SK-N-SH (cell line): ENCODE results near the gene KIDINS220. TPM values are rescaled to one million over a fixed set of nuclear protein-coding genes. Genes with fewer than 3 reads are reported as not detected.

Experiments
- CTCF ChIA-PET: fragments of 300-600, 350-600 bp; formaldehyde crosslinking; extraction: SDS; loops from one replicate; lab custom pipeline; 2021; lab: Yijun Ruan, JAX
- POLR2A ChIA-PET: fragments of 350-600 bp; sonication (Branson Sonifier 250); formaldehyde crosslinking; extraction: SDS; loops from one replicate; lab custom pipeline; 2020; ENCODE audit warnings: antibody characterized with exemption, inconsistent platforms; lab: Yijun Ruan, JAX
- DNase-seq: peaks from one replicate; pipeline ENCODE4 v3.0.0; 2012
- H2AFZ ChIP-seq: fragments of 200-600 bp; sonication (generic); 2 replicates; pipeline ENCODE4 v1.8.1; 2016; ENCODE audit warnings: antibody characterized with exemption, mild to moderate bottlenecking, low read depth
- H3F3A ChIP-seq: fragments of 200-600 bp; sonication (generic); replicated peaks from 2 replicates; pipeline ENCODE3; 2016; ENCODE audit warnings: antibody characterized with exemption, mild to moderate bottlenecking; ENCODE audit not compliant: insufficient read depth
- H3K27ac ChIP-seq, 2 experiments: fragments of 200-500 bp in 1 of 2; fragments of 200-600 bp in 1 of 2; sonication (Bioruptor generic) in 1 of 2; sonication (generic), shearing (Covaris generic) in 1 of 2; 2 replicates each; pipeline versions ENCODE4 v1.5.1 to v1.6.1; 2014 to 2016; ENCODE audit warnings: low read depth in 2 of 2, inconsistent platforms in 1 of 2, low read length in 1 of 2, mild to moderate bottlenecking in 1 of 2, mixed read lengths in 1 of 2
- H3K27me3 ChIP-seq: fragments of 200-600 bp; sonication (generic), shearing (Covaris generic); 2 replicates; pipeline ENCODE4 v1.6.1; 2016; ENCODE audit warnings: mixed run types; ENCODE audit not compliant: insufficient read depth
- H3K36me3 ChIP-seq, 2 experiments: fragments of 200-500 bp in 1 of 2; fragments of 200-600 bp in 1 of 2; sonication (Bioruptor generic) in 1 of 2; sonication (generic) in 1 of 2; replicated peaks in 1 of 2; 2 replicates each; pipeline versions ENCODE3 to v1.5.1; 2014 to 2016; ENCODE audit warnings: low read length in 1 of 2, mild to moderate bottlenecking in 1 of 2; ENCODE audit not compliant: insufficient read depth in 2 of 2, control insufficient read depth in 1 of 2
- H3K4me1 ChIP-seq, 2 experiments: fragments of 200-500 bp in 1 of 2; fragments of 200-600 bp in 1 of 2; sonication (Bioruptor generic) in 1 of 2; sonication (generic), shearing (Covaris generic) in 1 of 2; 2 replicates each; pipeline versions ENCODE4 v1.5.1 to v1.6.1; 2014 to 2016; ENCODE audit warnings: low read depth in 1 of 2, low read length in 1 of 2, mixed run types in 1 of 2; ENCODE audit not compliant: insufficient read depth in 2 of 2, control insufficient read depth in 1 of 2
- H3K4me2 ChIP-seq: fragments of 200-600 bp; sonication (generic), shearing (Covaris generic); 2 replicates; pipeline ENCODE4 v1.6.1; 2017; ENCODE audit warnings: mixed run types
- H3K4me3 ChIP-seq, 2 experiments: fragments of 200-500 bp in 1 of 2; fragments of 200-600 bp in 1 of 2; sonication (Bioruptor generic) in 1 of 2; sonication (generic), shearing (Covaris generic) in 1 of 2; 2 replicates each; pipeline versions ENCODE4 v1.5.1 to v1.8.1; 2014 to 2016; ENCODE audit warnings: low read depth in 2 of 2, inconsistent platforms in 1 of 2, low read length in 1 of 2, mild to moderate bottlenecking in 1 of 2, mixed read lengths in 1 of 2, moderate library complexity in 1 of 2
- H3K79me2 ChIP-seq: fragments of 200-600 bp; sonication (generic); 2 replicates; pipeline ENCODE4 v1.8.1; 2017; ENCODE audit warnings: mild to moderate bottlenecking; ENCODE audit not compliant: insufficient read depth
- H3K9ac ChIP-seq: fragments of 200-600 bp; sonication (generic); 2 replicates; pipeline ENCODE4 v1.6.1; 2017; ENCODE audit warnings: mixed run types
- H3K9me2 ChIP-seq: fragments of 200-600 bp; sonication (generic); 2 replicates; pipeline ENCODE4 v1.6.1; 2017; ENCODE audit warnings: mixed run types
- H3K9me3 ChIP-seq: fragments of 200-600 bp; sonication (generic); 2 replicates; pipeline ENCODE4 v1.6.1; 2017; ENCODE audit warnings: mixed run types, mild to moderate bottlenecking, moderate library complexity
- H4K20me1 ChIP-seq: fragments of 200-600 bp; sonication (generic); 2 replicates; pipeline ENCODE4 v1.6.1; 2017; ENCODE audit warnings: mild to moderate bottlenecking, mixed run types; ENCODE audit not compliant: insufficient read depth
- CHD2 ChIP-seq: fragments of 150-350 bp; IDR thresholded peaks from 2 replicates; pipeline ENCODE4 v1.6.1; 2018; ENCODE audit warnings: low read length; ENCODE audit not compliant: partially characterized antibody
- JUND ChIP-seq: IDR thresholded peaks from 2 replicates; pipeline ENCODE4 v1.4.0; 2012
- MEF2A ChIP-seq: IDR thresholded peaks from 2 replicates; pipeline ENCODE4 v1.4.0; 2012; ENCODE audit warnings: low read depth, borderline replicate concordance
- MXI1 ChIP-seq: IDR thresholded peaks from 2 replicates; pipeline ENCODE4 v1.6.1; 2012; ENCODE audit warnings: mild to moderate bottlenecking, low read depth, low read length, improper control_type of control experiment
- NRF1 ChIP-seq: IDR thresholded peaks from 2 replicates; pipeline ENCODE4 v1.6.1; 2012; ENCODE audit warnings: low read depth, mild to moderate bottlenecking, low read length
- POLR2AphosphoS5 ChIP-seq: IDR thresholded peaks from 2 replicates; pipeline ENCODE4 v1.6.1; 2012; ENCODE audit warnings: low read depth, low read length
- RCOR1 ChIP-seq: fragments of 150-350 bp; IDR thresholded peaks from 2 replicates; pipeline ENCODE4 v1.6.1; 2017; ENCODE audit warnings: antibody characterized with exemption, low read length
- RFX5 ChIP-seq: IDR thresholded peaks from 2 replicates; pipeline ENCODE4 v1.6.1; 2012; ENCODE audit warnings: mild to moderate bottlenecking, improper control_type of control experiment, low read length
- SIN3A ChIP-seq: IDR thresholded peaks from 2 replicates; pipeline ENCODE4 v1.6.1; 2012; ENCODE audit warnings: low read depth, mild to moderate bottlenecking, low read length, moderate library complexity, borderline replicate concordance
- SMC3 ChIP-seq: IDR thresholded peaks from 2 replicates; pipeline ENCODE4 v1.6.1; 2012; ENCODE audit warnings: low read depth, low read length, improper control_type of control experiment
- TAF1 ChIP-seq: IDR thresholded peaks from 2 replicates; pipeline ENCODE4 v1.6.1; 2012; ENCODE audit warnings: low read depth, mild to moderate bottlenecking, low read length, moderate library complexity, borderline replicate concordance
- USF1 ChIP-seq: IDR thresholded peaks from 2 replicates; pipeline ENCODE4 v1.4.0; 2012; ENCODE audit warnings: low read depth, borderline replicate concordance
- USF2 ChIP-seq: fragments of 150-350 bp; IDR thresholded peaks from 2 replicates; pipeline ENCODE4 v1.6.1; 2017; ENCODE audit warnings: antibody characterized with exemption, low read length, low read depth, borderline replicate concordance
- YY1 ChIP-seq: IDR thresholded peaks from 2 replicates; pipeline ENCODE4 v1.4.0; 2012; ENCODE audit warnings: low read depth, mild to moderate bottlenecking
- ZBTB33 ChIP-seq: IDR thresholded peaks from 2 replicates; pipeline ENCODE4 v1.4.0; 2012; ENCODE audit warnings: low read depth, borderline replicate concordance
- WGBS: methylation state at CpG from one replicate; pipeline ENCODE4 v1.1.6; 2017; ENCODE audit warnings: low lambda C conversion rate; 5-methylcytosine and 5-hydroxymethylcytosine counted together
- polyA plus RNA-seq, 3 experiments: library from polyadenylated mRNA; depleted of rRNA; stranded (reverse); fragments of >200 nt; gene quantifications; 2 replicates each; pipeline ENCODE4 v1.2.3, GENCODE V29; 2012

The KIDINS220 gene
- polyA plus RNA-seq, 1 of the 3 experiments (the other 2 are of a cell fraction), result 18.2 TPM

- POLR2A ChIA-PET, result no interaction called here
Measured at GRCh38 chr2:8855010-8855409, 17.6 kb upstream of the KIDINS220 start.

DNA sequence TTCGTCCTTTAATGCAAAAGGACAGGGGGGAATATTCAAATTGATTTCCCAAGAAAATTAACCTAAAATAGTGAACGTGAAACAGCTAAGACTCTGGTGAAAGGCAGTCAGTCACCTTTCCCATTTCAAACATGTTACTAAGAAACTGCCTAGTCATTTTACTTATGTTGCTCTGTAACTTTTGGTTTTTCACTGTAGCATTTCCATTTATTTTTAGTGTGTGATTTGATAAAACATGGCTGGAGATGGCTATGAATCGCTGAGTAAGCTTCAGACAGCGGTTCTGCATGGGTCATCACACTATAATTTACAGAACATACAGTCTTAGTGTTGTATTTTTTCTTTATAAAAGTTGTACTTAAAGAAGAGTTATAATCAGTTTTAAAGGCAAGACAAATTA is 16.0 kb upstream of the KIDINS220 start:
- Histone ChIP-seq H3K4me1 (no peaks in the 10 kb centered on the region; a peak in 1 of 4 replicates), H3K27ac (no peak overlapping the region), H3K4me2 (no peak overlapping the region), H3K27me3 (no peaks in the 10 kb centered on the region), H3K79me2 (no peaks in the 10 kb centered on the region)
- POLR2A ChIA-PET, result no interaction called here
- WGBS, result 89% methylated on average over 4 of the region's 4 CpGs
- TF ChIP-seq POLR2AphosphoS5 (no peak), RCOR1 (no peak), USF2 (no peak), ZBTB33 (no peak), CHD2 (no peak), SIN3A (no peak), USF1 (no peak), NRF1 (no peak), TAF1 (no peak), JUND (no peak), MEF2A (no peak), YY1 (no peak)
- TF ChIP-seq, all 33 proteins: peak for 0
- no peak overlapping the region for H2AFZ ChIP-seq
- H3K4me3 ChIP-seq, result no peak overlapping the region
- no peak for DNase-seq
- no peaks in the 10 kb centered on the region for H3F3A ChIP-seq
- no peaks in the 10 kb centered on the region for H3K9me2 ChIP-seq
- H3K36me3 ChIP-seq, result peaks cover 26 to 30% of the 10 kb centered on the region in 2 experiments
- CTCF ChIA-PET, result interaction anchor here (2.1 kb wide), 1 partner anchor 287 kb away, joined by 9 read pairs; no protein-coding TSS in a partner anchor
- H3K9ac ChIP-seq, result no peak overlapping the region
- H3K9me3 ChIP-seq, result no peaks in the 10 kb centered on the region
- H4K20me1 ChIP-seq, result no peaks in the 10 kb centered on the region

More at GRCh38 chr2:8855010-8855409, 17.6 kb upstream of the KIDINS220 start:
- H3K4me1 ChIP-seq, result no peaks in the 10 kb centered on the region; a peak in 2 of 4 replicates
- no peaks in the 10 kb centered on the region for H3K27me3 ChIP-seq
- no peak overlapping the region for H3K27ac ChIP-seq
- TF ChIP-seq TAF1, result no peak
- no peak for TF ChIP-seq SMC3
- TF ChIP-seq RFX5, result no peak
- TF ChIP-seq MXI1, result no peak
- no peak for TF ChIP-seq USF1
- H4K20me1 ChIP-seq, result no peaks in the 10 kb centered on the region
- no peak overlapping the region for H3K4me2 ChIP-seq
- no peak for DNase-seq
- no peak overlapping the region for H2AFZ ChIP-seq
- H3K79me2 ChIP-seq, result no peaks in the 10 kb centered on the region
- 100% methylated on average over 3 of the region's 3 CpGs for WGBS
- CTCF ChIA-PET, result interaction anchor here (1.0 to 2.1 kb wide), 2 partner anchors 9 to 285 kb away, joined by 3 to 9 read pairs; no protein-coding TSS in a partner anchor
- H3K9me3 ChIP-seq, result no peaks in the 10 kb centered on the region
- H3F3A ChIP-seq, result no peaks in the 10 kb centered on the region
- no peaks in the 10 kb centered on the region for H3K9me2 ChIP-seq
- peaks cover 28 to 34% of the 10 kb centered on the region in 2 experiments for H3K36me3 ChIP-seq
- no peak overlapping the region for H3K9ac ChIP-seq
- no peak overlapping the region for H3K4me3 ChIP-seq
